Measurements from ENCODE around the gene MYO7B. TPM values are rescaled to one million over a fixed set of nuclear protein-coding genes. Genes with fewer than 3 reads are reported as not detected.

MYO7B gene
- total RNA-seq, 4 donors from 2014 or later: 0.07 to 0.83 (median 0.51) TPM; not detected in 1

DNA sequence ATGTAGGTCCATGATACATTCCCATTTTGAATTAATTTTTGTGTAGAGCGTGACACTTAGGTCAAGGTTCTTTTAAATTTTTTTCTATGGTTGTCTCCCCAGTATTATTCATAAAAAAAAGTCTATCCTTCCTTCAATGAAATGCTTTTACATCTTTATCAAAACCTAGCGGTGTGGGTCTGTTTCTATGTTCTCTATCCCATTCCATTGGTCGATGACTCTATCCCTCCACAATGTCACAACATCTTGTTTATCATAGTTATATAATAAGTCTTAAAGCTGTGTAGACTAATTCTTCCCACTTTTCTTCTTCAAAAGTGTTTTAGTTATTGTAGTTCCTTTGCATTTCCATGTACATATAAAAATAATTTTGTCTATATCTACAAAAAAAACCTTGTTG lies 63.2 kb downstream of the MYO7B start:
- H3K27ac ChIP-seq: no peak overlapping the region
- ATAC-seq (no peak), DNase-seq (no peak)
- H3K27me3 ChIP-seq: no peaks in the 10 kb centered on the region
- H3K36me3 ChIP-seq: no peaks in the 10 kb centered on the region
- in situ Hi-C loops (cut with MboI; ENCODE audit: low sequenced_read_pairs in 4 of 4): no loop called here
- no peak overlapping the region for H3K4me3 ChIP-seq
- no peaks in the 10 kb centered on the region for H3K9me3 ChIP-seq
- intact Hi-C loops (cut with DNase I; ENCODE audit: low total_unique reads): no loop called here
- no peaks in the 10 kb centered on the region for H3K4me1 ChIP-seq
- TF ChIP-seq POLR2A (IDR thresholded peaks at IDR 0.05): no peak
- TF ChIP-seq, protein P1, sequence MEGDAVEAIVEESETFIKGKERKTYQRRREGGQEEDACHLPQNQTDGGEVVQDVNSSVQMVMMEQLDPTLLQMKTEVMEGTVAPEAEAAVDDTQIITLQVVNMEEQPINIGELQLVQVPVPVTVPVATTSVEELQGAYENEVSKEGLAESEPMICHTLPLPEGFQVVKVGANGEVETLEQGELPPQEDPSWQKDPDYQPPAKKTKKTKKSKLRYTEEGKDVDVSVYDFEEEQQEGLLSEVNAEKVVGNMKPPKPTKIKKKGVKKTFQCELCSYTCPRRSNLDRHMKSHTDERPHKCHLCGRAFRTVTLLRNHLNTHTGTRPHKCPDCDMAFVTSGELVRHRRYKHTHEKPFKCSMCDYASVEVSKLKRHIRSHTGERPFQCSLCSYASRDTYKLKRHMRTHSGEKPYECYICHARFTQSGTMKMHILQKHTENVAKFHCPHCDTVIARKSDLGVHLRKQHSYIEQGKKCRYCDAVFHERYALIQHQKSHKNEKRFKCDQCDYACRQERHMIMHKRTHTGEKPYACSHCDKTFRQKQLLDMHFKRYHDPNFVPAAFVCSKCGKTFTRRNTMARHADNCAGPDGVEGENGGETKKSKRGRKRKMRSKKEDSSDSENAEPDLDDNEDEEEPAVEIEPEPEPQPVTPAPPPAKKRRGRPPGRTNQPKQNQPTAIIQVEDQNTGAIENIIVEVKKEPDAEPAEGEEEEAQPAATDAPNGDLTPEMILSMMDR (IDR thresholded peaks at IDR 0.05 in 4 of 5, conservative IDR thresholded peaks at IDR 0.05 in 1 of 5): no peak

DNA sequence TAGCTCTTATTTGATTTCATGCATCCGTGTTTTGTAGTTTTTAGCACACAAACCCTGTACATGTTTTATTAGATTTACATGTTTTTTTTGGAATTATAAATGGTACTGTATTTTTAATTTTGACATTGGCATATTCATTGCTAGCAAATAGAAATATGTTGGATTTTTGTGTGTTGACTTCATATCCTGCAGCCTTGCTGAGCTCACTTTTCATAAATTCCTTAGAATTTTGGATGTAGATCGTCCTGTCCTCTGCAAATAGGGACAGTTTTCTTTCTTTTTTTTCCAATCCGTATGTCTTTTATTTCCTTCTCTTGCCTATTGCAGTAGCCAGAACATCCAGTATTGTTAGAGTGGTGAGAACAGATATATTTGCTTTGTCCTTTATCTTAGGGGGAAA lies 63.7 kb downstream of the MYO7B start:
- Histone ChIP-seq H3K4me1 (no peaks in the 10 kb centered on the region), H3K4me3 (no peak overlapping the region), H3K27me3 (no peaks in the 10 kb centered on the region), H3K36me3 (no peaks in the 10 kb centered on the region), H3K27ac (no peak overlapping the region), H3K9me3 (no peaks in the 10 kb centered on the region)
- ATAC-seq (no peak), DNase-seq (no peak)
- TF ChIP-seq, protein P1 (IDR thresholded peaks at IDR 0.05 in 4 of 5, conservative IDR thresholded peaks at IDR 0.05 in 1 of 5): no peak
- TF ChIP-seq POLR2A (IDR thresholded peaks at IDR 0.05): no peak
- in situ Hi-C loops (cut with MboI; ENCODE audit: low sequenced_read_pairs in 4 of 4) (no loop called here), intact Hi-C loops (cut with DNase I; ENCODE audit: low total_unique reads) (no loop called here)

DNA sequence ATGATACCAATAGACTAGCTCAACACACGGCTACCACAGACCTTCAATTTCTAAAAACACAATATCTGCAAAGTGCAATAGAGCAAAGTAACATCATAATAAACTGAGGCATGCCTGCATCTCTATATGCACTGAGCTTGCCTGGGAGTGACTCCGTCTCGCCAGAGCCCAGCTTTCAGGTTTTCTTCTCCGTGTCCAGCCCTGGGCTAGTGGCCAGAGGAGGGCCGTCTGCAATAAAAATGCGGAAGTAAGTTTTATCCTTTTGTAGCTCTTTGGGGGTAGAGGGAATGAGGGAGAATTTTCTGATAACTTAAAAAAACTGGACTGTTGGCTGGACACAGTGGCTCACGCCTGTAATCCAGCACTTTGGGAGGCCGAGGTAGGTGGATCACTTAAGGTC lies 69.5 kb downstream of the MYO7B start:
- Histone ChIP-seq H3K4me1 (no peaks in the 10 kb centered on the region), H3K27ac (no peak overlapping the region), H3K27me3 (no peaks in the 10 kb centered on the region), H3K4me3 (no peak overlapping the region), H3K9me3 (no peaks in the 10 kb centered on the region), H3K36me3 (no peaks in the 10 kb centered on the region)
- no peak for ATAC-seq
- intact Hi-C loops (cut with DNase I; ENCODE audit: low total_unique reads): no loop called here
- no peak for TF ChIP-seq POLR2A (IDR thresholded peaks at IDR 0.05)
- TF ChIP-seq, protein P1 (IDR thresholded peaks at IDR 0.05 in 4 of 5, conservative IDR thresholded peaks at IDR 0.05 in 1 of 5): no peak
- no peak for DNase-seq
- in situ Hi-C loops (cut with MboI; ENCODE audit: low sequenced_read_pairs in 4 of 4): no loop called here

DNA sequence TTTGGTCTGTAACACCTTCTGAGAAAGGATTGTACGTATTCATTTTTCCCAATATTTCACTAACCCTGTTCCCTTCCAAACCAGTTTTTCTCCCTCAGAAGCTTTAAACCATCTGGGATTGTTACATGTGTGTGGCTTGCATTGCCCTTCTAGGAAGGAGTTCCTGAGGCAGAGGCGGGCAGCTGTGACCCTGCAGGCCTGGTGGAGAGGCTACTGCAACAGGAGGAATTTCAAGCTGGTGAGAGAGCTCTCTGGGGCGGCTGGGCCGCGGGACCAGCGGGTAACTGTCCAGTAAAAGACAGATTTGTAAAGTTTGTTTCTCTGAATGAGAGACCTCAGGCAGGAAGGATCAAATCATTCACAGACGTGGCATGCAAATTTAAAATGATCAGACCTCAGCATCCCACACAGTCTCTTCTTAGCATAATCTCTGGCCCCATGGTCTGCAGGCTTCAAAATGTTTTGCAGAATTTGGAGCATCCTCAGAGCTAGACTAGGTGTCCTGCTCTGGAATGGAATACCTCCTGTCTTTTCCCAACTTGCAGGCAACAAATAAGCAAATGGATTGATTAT lies 70.3 kb downstream of the MYO7B start:
- no peaks in the 10 kb centered on the region for H3K27me3 ChIP-seq
- in situ Hi-C loops (cut with MboI; ENCODE audit: low sequenced_read_pairs in 4 of 4): no loop called here

More for the DNA sequence above, 70.3 kb downstream of the MYO7B start:
- Histone ChIP-seq H3K9me3 (no peaks in the 10 kb centered on the region), H3K36me3 (no peaks in the 10 kb centered on the region), H3K4me1 (no peaks in the 10 kb centered on the region), H3K27ac (no peak overlapping the region), H3K4me3 (no peak overlapping the region)
- no peak for TF ChIP-seq POLR2A (IDR thresholded peaks at IDR 0.05)
- TF ChIP-seq, protein P1 (IDR thresholded peaks at IDR 0.05 in 4 of 5, conservative IDR thresholded peaks at IDR 0.05 in 1 of 5): no peak
- DNase-seq (no peak), ATAC-seq (no peak)
- intact Hi-C loops (cut with DNase I; ENCODE audit: low total_unique reads): no loop called here
